Stimulated activated CD4-positive, alpha-beta T cell treated with anti-CD3 and anti-CD28 coated beads, Interleukin-1b, Interleukin-23, amount 100 ng/mL, for 48 hours (primary cell): ENCODE results near the gene DPEP2NB.
"Not testable (repeated sequence)": the region's sequence is repeated elsewhere in the genome, so short reads cannot be mapped to it uniquely, and the experiment has no call there.

Experiments used
- DNase-seq: peaks from one replicate; pipeline ENCODE4 v3.0.0-alpha.2; 2020

DPEP2NB gene

DNA sequence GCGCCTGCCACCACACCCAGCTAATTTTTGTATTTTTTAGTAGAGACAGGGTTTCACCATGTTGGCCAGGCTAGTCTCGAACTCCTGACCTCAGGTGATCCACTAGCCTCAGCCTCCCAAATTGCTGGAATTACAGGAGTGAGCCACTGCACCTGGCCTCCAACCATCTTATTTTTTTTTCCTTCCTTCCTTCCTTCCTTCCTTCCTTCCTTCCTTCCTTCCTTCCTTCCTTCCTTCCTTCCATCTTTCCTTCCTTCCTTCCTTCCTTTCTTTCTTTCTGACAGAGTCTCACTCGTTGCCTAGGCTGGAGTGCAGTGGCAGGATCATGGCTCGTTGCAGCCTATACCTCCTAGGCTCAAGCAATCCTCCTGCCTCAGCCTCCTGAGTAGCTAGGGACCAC is 5.8 kb downstream of the DPEP2NB start:
- not testable (repeated sequence) for DNase-seq

DNA sequence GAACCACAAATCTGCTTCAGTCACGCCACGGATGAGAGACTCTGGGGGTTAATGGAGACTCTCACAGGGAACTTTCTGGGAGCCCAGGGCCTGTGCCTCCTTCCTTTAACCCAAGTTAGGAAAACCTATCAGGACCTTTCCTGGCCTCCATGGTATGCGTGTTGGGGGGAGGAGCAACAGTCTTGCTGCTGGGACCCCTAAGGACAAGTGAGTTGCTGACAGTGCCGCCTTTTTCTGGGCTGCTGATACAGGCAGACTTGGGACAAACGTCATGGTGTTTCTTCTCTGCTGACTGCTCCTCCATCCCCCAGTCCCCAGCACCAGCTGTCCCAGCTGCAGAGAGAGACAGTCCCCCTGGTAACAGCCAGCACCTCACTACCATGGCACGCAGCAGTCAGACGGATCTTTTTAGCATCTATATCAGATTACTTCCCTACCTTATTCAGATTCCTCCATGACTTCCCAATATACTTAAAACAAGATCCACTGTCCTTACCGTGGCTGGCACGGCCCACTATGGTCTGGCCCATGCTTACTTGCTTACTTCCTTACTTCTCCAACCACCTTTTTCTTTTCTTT is 6.5 kb downstream of the DPEP2NB start:
- DNase-seq: no peak

DNA sequence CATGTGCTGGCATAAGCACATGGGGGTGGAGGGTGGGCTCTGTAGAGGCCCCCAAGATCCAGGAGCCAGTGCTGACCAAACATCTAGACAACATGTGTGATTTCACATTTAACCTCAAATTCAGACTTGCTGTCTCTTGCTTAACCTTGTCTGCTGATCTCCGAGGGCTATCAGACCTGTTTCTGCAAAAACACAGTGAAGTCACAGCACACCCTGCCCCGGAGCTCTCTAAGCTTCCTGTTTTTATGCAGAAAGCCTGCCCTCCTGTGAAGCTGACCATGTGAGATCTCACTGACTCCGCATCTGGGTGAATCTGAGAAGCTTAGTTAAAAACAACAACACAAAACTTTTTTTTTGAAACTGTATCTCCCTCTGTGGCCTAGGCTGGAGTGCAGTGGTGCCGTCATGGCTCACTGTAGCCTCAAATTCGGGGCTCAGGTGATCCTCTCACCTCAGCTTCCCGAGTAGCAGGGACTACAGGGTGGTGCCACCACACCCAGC is 9.9 kb downstream of the DPEP2NB start:
- no peak for DNase-seq

DNA sequence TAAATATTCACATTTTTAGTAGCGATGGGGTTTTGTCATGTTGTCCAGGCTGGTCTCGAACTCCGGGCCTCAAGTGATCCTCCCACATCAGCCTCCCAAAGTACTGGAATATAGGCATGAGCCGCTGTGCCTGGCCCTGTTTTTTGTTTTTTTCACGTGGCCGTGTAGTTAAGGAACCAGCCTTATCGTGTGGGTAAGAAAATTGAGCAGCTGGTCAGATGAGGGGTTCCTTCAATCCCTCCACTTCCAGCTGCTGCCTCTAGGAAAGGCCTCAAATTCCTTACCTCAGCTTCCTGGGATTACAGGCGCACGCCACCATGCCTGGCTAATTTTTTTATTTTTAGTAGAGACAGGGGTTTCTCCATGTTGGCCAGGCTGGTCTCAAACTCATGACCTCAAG is 10.5 kb downstream of the DPEP2NB start:
- DNase-seq: no peak

DNA sequence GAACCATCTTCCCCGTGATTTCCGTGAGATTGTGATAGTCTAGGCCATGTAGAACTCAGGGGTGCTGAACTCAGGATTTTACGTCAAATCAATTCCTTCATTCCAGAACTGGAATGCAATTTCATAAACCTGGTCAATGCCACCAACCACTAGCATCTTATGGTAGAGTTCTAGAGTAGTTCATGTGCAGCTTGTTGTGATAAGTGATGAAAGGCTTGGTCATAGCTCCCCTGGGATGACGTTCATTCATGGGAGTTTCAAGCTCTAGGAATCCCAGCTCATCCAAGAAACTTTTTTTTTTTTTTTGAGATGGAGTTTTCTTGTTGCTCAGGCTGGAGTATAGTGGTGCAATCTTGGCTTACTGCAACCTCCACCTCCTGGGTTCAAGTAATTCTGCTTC is 12.7 kb downstream of the DPEP2NB start:
- DNase-seq: no peak

DNA sequence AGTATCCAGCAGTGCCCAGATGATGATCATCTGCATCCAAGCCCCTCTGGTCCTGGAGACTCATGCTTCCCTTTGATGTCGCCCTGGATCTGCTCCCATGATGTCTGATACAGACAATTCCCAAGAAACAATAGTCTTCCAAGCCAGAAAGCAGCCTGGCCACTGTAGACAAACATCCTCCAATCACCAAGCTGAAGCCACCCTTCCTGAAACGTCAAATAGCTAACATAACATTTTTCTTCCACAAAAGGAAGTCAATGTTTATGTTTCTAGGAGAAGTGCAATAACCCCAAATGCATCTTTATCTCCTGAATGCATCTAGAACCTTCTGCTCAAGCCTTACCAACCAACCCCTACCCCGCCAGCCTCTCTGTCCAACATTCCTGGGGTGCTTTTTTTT is 15.3 kb downstream of the DPEP2NB start:
- no peak for DNase-seq

DNA sequence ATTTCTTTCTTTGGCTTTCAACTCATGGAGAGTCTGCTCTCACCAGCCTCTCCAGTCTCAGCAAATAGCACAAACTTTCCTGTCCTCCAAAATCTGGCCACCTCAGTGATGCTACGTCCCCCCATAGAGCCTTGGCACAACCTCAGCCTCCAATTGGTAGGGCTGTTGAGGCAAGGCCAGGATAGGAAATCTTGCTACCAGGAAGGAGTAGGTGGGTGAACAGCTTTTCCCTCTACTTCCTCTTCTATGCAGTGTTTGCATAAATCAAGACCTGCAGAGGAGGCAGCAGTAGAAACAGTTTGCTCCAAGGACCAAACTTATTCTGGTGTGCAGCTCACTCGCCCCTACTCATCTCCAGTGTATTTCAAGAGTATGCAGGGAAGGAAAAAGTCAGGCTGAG is 15.7 kb downstream of the DPEP2NB start:
- DNase-seq: no peak

DNA sequence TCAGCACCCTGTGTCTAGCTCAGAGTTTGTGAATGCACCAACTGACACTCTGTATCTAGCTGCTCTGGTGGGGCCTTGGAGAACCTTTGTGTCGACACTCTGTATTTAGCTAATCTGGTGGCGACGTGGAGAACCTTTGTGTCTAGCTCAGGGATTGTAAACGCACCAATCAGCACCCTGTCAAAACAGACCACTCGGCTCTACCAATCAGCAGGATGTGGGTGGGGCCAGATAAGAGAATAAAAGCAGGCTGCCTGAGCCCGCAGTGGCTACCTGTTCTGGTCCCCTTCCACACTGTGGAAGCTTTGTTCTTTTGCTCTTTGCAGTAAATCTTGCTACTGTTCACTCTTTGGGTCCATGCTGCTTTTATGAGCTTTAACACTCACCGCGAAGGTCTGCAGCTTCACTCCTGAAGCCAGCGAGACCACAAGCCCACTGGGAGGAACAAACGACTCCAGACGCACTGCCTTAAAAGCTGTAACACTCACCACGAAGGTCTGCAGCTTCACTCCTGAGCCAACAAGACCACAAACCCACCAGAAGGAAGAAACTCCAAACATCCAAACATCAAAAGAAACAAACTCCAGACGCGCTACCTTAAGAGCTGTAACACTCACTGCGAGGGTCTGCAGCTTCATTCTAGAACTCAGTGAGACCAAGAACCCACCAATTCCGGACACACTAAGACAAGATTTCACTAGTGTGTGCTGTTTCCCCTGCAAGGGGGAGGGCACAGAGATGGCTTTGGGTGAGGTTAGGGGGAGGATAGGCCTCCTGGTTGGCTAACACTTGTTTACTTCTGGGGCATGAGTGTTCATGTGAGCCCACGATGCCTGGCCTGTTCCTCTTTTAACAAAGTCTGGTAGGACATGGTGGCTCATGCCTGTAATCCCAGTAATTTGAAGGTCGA is 16.7 kb downstream of the DPEP2NB start, which contains the start of gene DPEP2:
DPEP2 (minus strand) TSS at position 706 of the 910 bp plus-strand sequence. CDS start 6,272 bp downstream, outside the sequence.
- peak; percentile 59 for DNase-seq

DNA sequence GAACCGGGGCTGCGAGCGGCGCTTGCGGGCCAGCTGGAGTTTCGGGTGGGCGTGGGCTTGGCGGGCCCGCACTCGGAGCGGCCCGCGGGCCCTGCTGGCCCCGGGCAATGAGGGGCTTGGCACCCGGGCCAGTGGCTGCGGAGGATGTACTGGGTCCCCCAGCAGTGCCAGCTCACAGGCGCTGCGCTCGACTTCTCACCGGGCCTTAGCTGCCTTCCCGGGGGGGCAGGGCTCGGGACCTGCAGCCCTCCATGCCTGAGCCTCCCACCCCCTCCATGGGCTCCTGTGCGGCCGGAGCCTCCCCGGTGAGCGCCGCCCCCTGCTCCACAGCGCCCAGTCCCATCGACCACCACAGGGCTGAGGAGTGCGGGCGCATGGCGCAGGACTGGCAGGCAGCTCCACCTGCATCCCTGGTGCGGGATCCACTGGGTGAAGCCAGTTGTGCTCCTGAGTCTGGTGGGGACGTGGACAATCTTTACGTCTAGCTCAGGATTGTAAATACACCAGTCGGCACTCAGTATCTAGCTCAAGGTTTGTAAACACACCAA is 17.4 kb downstream of the DPEP2NB start:
- DNase-seq: not testable (repeated sequence)

DNA sequence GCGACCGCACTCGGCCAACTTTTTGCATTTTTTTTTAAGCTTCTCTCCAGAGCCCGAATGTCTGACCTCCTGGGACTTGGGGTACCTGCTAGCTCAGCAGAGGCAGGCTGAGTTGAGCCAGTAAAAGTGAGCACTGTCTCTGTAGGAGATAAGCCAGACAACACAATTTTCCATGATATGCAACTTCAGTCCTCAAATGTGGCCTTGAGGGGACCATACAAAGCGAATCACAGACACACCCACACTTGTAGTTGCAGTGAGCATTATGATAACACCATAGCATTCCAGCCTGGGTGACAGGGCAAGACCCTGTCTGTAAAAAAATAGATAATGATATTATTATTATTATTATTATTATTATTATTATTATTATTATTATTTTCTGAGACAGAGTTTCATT is 19.0 kb downstream of the DPEP2NB start:
- DNase-seq: no peak

DNA sequence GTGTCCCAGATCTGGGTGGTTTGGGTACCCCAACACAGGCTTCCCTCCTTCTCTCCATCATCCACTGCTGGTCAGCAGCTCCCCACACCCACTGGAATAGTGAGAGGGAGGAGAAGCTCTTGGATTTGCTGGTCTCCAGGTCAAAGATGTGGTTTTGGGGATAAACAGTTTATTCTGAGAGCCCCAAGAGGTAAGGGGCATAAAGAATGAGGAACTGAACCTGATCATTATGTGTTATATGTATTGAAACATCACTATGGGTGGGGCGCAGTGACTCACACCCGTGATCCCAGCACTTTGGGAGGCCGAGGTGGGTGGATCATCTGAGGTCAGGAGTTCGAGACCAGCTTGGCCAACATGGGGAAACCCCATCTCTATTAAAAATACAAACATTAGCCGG is 20.3 kb downstream of the DPEP2NB start:
- DNase-seq: peak; percentile 31

DNA sequence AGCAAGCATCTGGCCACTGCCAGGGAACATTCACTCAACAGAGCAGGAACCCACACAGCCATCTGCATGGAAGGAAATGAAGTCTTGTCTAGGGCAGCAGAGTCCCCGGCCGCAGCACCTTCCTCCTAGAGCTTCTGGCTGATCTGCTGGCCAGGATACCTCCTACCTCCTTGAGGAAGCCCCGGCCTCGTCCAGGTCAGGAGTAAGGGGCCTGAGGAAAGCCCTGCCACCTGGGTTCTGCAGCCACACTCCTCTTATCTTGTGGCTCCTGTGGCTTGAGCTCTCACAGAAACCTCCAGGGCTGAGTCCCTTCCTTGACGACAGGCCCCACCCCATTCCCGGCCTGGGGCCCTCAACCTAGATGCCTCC is 21.7 kb downstream of the DPEP2NB start:
- not testable (repeated sequence) for DNase-seq

DNA sequence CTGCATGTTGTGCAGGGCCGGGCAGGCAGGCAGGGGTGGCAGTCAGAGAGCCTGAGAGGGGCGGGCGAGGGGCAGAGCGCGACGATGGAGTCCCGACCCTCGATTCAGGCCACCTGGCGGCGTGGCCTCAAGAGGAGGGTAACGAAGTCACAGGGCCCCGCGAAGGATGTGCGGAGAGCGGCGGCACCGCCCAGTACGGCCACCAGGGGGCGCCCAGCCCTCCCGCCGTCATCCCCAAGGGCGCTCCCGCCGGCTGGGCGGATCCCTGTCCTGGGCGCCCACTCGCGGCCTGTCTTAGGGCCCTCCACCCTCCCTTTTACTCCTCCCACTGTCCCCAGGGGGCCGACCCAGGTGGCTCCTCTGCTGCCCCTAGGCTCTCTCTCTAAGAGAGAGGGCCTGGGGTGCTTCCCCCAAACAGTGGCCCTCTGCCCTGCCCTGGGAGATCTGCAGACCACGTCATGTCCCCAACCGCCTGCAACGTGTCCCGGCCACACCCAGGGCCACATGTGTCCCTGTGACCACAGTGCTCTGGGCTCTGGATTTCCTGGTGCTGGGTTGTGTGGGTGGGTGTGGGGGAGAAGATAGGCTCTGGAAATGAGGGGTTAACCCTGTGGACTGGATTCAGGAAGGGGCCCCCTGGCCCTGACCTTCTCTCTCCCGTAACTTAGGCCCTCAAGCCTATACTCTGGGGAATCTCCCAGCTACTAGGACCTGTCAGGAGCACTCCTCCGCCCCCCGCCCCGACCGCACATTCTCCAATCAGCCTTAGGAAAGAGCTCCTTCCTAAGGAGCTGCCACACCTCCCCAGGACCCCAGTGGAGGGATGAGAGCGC is 22.3 kb downstream of the DPEP2NB start:
- DNase-seq: peak; percentile 85

DNA sequence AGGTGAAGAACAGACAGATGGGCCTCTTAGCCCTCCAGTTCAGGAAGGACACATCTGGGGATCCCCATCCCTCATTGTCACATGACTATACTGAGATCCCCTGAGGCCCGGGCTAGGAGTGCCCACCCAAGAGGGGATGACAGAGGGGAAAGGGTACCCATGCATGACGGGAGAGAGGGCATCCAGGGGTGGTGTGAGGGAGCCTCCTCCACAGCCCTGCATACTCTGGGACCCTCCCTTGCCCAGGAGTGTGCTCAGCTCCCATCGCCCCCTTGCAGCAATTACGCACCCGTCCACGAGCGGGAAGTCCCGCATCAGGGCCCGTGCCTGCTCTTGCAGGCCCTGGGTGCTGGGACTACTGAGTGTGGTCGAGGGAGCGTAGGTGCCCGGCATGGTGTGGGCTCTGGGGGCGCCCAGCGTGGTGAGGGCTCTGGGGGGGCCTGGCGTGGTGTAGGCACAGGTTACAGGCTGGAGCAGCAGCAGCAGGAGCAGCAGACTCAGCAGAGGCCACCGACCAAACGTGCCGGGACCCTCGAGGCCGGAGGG is 23.0 kb downstream of the DPEP2NB start:
- DNase-seq: no peak

DNA sequence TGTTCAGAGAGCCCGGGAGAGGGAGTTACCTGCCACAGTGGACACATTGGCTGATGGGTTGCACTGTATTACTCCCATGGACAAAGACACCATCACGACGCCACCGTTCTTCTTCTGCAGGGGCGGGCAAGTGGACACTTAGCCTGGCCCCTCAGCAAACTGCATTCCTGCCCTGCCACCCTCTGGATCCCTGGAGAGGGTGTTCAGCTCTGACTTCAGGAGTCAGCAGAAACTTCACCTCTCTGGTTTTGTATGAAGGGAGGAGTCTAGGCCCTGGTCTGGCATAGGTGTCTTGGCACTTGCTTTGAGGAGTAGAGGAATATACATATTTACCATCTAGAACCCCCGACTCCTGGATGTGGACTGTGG is 25.7 kb downstream of the DPEP2NB start:
- no peak for DNase-seq

DNA sequence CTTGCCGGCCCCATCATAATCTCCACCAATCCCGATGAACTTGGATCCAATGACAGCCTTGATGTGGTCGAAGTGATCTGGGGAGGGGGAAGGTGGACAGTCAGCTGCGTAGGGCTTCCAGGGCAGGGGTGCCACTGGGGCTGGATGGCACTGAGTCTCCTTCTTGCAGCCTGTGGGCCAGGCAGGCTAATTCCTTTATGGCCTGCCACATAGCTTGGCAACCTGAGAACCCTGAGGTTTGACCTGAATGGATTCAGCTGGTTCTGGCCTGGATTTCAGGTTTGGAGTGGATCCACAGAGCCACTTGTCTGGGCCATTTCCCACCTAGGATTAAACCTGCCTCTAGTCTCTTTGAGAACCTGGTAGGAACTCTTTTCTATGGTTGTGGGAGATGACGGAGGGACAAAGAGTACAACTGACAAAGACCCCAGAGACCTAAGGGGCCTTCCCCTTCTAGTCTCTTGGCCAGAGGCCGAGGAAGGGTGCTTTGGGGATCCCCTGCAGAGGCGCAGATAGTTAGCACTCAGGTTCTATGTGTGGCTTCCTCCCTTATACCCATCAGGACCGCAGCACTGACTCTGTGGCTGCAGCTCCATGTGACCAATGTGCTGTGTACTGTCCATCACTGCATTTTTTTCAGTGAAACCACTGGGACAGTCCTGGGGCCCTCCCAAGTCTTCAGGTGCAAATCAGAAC is 26.2 kb downstream of the DPEP2NB start:
- DNase-seq: no peak

DNA sequence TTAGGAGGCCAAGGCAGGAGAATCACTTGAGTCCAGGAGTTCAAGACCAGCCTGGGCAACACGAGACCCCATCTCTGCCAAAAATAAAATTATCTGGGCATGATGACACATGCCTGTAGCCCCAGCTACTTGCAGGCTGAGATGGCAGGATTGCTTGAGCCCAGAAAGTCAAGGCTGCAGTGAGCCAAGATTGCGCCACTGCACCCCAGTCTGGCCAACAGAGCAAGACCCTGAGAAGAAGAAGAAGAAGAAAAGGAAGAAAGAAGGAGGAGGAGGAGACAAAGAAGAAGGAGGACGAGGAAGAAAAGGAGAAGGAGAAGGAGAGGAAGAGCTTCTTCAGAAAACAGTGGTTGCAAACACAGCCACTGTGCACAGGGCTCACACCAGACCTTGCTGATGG is 27.0 kb downstream of the DPEP2NB start:
- no peak for DNase-seq

DNA sequence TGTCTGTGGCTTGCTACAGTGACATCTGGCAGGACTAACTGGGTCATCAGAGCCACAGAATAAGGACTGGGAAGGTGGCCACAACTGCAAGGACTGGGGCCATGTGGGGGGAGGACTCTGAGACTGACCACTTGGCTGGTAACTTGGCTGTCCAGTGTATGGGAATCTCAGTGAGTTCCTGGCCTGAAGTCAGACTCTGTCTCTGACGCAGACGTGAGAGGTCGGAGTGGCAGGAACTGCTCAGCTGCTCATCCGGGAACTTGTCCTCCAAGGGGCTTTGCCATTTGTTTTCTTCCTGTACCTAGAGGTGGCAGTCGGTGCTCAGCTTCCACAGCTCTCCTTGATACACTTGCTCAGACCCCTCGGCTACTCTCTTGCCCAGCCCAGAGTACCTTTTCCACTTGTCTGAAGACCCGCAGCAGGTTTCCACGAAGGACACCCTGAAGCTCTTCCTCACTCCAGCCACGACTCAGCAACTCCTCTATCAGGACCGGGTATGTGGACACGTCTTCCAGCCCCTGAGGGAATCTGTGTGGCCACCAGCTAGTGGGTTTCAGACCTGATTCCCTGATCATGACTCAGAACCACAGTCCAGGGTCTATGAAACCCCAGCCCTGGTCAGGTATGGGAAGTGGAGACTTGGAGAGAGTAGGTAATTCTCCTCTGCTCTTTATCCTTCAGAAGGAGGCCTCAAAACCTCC is 28.1 kb downstream of the DPEP2NB start:
- no peak for DNase-seq

DNA sequence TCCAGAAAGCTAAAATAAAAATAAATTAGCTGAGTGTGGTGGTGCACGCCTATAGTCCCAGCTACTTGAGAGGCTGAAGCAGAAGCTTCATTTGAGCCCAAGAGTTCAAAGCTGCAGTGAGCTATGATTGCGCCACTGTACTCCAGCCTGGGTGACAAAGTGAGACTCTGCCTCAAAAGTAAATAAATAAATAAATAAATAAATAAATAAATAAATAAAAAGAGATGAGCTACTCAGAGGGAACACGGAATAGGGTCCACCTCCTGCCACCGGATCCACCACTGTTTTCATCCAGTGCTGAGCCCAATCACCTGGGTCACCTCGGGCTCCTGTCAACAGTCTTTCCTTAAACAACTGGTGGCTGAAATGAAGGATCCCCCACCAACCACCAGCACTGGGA is 28.8 kb downstream of the DPEP2NB start:
- no peak for DNase-seq

DNA sequence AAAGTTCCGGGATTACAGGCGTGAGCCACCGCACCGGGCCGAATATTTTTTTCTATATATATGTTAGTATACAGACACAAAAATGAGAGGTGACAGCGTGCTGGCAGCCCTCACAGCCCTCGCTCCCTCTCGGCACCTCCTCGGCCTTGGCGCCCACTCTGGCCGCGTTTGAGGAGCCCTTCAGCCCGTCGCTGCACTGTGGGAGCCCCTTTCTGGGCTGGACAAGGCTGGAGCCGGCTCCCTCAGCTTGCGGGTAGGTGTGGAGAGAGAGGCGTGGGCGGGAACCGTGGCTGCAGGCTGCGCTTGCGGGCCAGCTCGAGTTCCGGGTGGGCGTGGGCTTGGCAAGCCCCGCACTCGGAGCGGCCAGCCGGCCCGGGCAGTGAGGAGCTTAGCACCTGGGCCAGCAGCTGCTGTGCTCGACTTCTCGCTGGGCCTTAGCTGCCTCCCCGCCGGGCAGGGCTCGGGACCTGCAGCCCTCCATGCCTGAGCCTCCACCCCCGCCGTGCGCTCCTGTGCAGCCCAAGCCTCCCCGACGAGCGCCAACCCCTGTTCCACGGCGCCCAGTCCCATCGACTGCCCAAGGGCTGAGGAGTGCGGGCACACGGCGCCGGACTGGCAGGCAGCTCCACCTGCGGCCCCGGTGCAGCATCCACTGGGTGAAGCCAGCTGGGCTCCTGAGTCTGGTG is 33.6 kb downstream of the DPEP2NB start:
- DNase-seq: no peak
